HG03469 (cell line): ENCODE data around the gene DISP3.

ENCODE experiments used
- ATAC-seq: cut with Tn5 transposase; IDR thresholded peaks from one replicate; pipeline ENCODE4 v1.9.1; 2021; ENCODE audit warnings: mild to moderate bottlenecking, moderate library complexity, moderate number of reproducible peaks; ENCODE audit not compliant: unreplicated experiment

Gene DISP3

GRCh38 chr1:11540773-11541160, 61.8 kb downstream of the DISP3 start:
- ATAC-seq: no peak

GRCh38 chr1:11541236-11541635, 62.3 kb downstream of the DISP3 start:
- ATAC-seq: no peak

GRCh38 chr1:11541956-11542355, 63.0 kb downstream of the DISP3 start:
- ATAC-seq: no peak

GRCh38 chr1:11543392-11543791, 64.4 kb downstream of the DISP3 start:
- ATAC-seq: no peak

GRCh38 chr1:11543796-11544195, 64.8 kb downstream of the DISP3 start:
- ATAC-seq: no peak

- ATAC-seq: no peak
Measured at GRCh38 chr1:11546456-11546855, 67.5 kb downstream of the DISP3 start.

GRCh38 chr1:11550664-11551283, 71.8 kb downstream of the DISP3 start:
- no peak for ATAC-seq

- no peak for ATAC-seq
Measured at GRCh38 chr1:11558276-11558675, 79.3 kb downstream of the DISP3 start.

- ATAC-seq: no peak
Measured at GRCh38 chr1:11558871-11559590, 80.1 kb downstream of the DISP3 start.

- no peak for ATAC-seq
Measured at GRCh38 chr1:11559591-11559970, 80.6 kb downstream of the DISP3 start.

- no peak for ATAC-seq
Measured at GRCh38 chr1:11560061-11560460, 81.1 kb downstream of the DISP3 start.

- no peak for ATAC-seq
Measured at GRCh38 chr1:11561740-11562139, 82.8 kb downstream of the DISP3 start.

GRCh38 chr1:11562664-11563063, 83.7 kb downstream of the DISP3 start:
- ATAC-seq: no peak

GRCh38 chr1:11563560-11564069, 84.7 kb downstream of the DISP3 start:
- ATAC-seq: no peak

GRCh38 chr1:11564237-11564636, 85.3 kb downstream of the DISP3 start:
- no peak for ATAC-seq

- no peak for ATAC-seq
Measured at GRCh38 chr1:11566042-11566850, 87.3 kb downstream of the DISP3 start.

- ATAC-seq: no peak
Measured at GRCh38 chr1:11567244-11568065, 88.5 kb downstream of the DISP3 start.

GRCh38 chr1:11568687-11569086, 89.7 kb downstream of the DISP3 start:
- ATAC-seq: no peak

- no peak for ATAC-seq
Measured at GRCh38 chr1:11569551-11569950, 90.6 kb downstream of the DISP3 start.

- ATAC-seq: no peak
Measured at GRCh38 chr1:11569954-11570353, 91.0 kb downstream of the DISP3 start.
